HepG2 (cell line): ENCODE data around the gene FUT8.

Experiments used
- NFKBIZ ChIP-seq: IDR thresholded peaks from 2 replicates; pipeline ENCODE4 v1.6.1; 2018; ENCODE audit warnings: missing genetic modification reagents, missing compliant biosample characterization
- PLRG1 ChIP-seq: fragments of 450-650 bp; conservative IDR thresholded peaks from 2 replicates; pipeline ENCODE4 v1.6.1; 2016

DNA sequence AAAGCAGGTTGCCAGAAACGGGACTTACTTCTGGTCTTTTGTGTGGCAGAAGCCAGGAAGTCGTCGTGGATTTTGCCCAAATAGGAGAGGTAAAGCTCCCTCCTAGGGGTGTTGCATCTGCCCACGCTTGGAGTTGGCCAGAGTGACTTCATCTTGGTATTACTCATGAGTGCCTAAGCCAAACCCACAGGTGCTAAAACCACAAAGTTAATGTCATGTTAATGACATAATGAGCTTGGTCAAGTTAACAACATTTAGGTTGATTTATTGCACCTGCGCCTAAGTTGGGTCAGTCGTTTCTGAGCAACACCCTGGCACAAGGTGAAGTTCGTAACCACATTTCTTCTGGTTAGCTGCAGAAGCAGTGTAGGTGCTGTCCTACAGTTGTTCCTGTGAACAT is 225.2 kb downstream of the FUT8 start:
- TF ChIP-seq NFKBIZ (CRISPR knock-in tag) (no peak), PLRG1 (no peak)
